ENCODE results near the gene PDK1.

PDK1 gene

DNA sequence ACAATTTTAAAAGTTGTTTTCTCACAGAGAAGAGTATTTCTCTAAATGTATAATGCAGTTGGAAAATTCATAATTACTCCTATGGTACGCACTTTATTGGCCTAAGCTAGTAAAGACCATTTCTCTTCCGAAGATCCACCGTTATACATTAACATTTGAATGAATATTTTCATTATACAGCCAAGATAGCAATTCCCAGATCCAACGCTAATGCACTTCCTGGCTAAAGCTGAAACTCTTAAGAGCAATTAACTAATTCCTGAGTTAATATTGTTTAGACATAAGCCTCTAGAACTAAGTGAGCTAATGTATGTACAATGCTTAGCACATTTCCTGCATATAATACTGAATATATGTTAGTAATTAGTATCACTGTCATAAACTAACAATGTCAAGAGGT, 56.2 kb downstream of the PDK1 start:
- TF ChIP-seq, protein P1, sequence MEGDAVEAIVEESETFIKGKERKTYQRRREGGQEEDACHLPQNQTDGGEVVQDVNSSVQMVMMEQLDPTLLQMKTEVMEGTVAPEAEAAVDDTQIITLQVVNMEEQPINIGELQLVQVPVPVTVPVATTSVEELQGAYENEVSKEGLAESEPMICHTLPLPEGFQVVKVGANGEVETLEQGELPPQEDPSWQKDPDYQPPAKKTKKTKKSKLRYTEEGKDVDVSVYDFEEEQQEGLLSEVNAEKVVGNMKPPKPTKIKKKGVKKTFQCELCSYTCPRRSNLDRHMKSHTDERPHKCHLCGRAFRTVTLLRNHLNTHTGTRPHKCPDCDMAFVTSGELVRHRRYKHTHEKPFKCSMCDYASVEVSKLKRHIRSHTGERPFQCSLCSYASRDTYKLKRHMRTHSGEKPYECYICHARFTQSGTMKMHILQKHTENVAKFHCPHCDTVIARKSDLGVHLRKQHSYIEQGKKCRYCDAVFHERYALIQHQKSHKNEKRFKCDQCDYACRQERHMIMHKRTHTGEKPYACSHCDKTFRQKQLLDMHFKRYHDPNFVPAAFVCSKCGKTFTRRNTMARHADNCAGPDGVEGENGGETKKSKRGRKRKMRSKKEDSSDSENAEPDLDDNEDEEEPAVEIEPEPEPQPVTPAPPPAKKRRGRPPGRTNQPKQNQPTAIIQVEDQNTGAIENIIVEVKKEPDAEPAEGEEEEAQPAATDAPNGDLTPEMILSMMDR (IDR thresholded peaks at IDR 0.05; ENCODE audit: insufficient read depth, low read depth, low read length, missing control alignments), result no peak
- H3K4me3 ChIP-seq (ENCODE audit: low read depth, low read length), result no peak overlapping the region
- DNase-seq (ENCODE audit: low read depth), result no peak

DNA sequence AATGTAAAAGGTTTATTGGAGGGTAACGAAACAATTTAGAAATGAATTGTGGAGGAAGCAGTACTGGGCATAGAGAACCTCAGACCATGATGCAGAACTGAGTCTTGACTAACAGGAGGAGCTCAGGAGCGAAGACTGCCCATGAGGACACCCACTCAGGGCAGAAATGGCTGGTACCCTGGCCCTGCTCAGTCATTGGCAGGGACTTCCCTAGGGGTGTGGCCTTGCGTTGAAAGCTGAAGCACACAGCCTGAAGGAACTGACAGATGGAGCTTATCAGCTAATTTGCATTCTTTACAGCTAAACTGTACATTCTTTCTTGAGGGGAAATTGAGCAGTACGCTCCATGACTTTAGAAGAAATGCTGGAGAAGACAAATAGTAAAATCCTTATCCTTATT, 57.1 kb downstream of the PDK1 start:
- no peak for DNase-seq (ENCODE audit: low read depth)
- no peak overlapping the region for H3K4me3 ChIP-seq (ENCODE audit: low read depth, low read length)
- TF ChIP-seq, protein P1 (IDR thresholded peaks at IDR 0.05; ENCODE audit: insufficient read depth, low read depth, low read length, missing control alignments), result no peak

DNA sequence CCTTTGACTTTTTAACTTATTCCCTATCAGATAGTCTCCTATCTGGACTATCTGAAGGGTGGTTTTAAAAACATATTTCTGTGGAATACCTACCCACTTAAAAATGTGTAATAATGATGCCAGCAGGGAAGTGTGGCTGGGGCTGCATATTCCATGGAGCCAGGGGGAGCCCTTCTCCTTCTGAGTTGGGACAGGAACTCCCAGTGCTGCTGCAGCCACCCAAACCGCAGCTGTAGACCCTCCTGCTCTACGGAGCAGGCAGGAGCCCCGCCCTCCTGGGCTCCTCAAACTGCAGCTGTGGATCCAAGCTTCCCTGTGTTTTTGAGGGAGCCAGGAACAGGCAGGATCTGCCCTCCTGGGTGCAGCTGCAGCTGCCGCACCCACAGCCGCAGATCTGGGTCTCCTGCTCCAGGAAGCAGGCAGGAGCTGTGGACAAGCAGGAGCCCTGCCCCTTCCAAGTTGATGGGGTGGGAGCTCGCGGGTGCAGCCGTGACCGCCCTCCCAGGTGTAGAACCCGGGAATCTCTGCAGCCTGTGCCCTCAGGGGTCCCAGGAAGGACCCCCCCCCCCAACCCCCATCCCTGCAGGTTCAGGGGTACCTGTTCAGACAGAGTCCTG, 57.8 kb downstream of the PDK1 start:
- DNase-seq (ENCODE audit: low read depth), result no peak
- TF ChIP-seq, protein P1 (IDR thresholded peaks at IDR 0.05; ENCODE audit: insufficient read depth, low read depth, low read length, missing control alignments), result no peak
- no peak overlapping the region for H3K4me3 ChIP-seq (ENCODE audit: low read depth, low read length)

DNA sequence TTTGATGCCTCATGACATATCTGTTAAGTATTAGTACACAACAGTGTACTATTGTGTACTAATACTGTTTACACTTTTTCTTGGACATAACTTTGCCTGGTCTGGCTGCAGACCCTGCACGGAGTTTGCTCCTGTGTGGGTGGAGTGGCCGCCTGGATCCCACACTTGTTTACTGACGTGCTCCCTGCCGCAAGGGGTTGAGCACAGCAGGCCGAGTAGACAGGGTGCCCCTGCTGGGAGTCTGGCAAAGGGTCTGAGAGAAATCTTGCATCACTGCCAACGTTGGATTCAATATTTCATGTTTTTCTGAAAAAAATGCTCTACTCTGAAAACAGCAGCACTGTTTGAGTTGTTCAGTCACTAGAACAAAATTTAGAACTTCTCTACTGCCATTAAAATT, 59.0 kb downstream of the PDK1 start:
- TF ChIP-seq, protein P1 (IDR thresholded peaks at IDR 0.05; ENCODE audit: insufficient read depth, low read depth, low read length, missing control alignments), result no peak
- no peak for DNase-seq (ENCODE audit: low read depth)
- H3K4me3 ChIP-seq (ENCODE audit: low read depth, low read length), result no peak overlapping the region

DNA sequence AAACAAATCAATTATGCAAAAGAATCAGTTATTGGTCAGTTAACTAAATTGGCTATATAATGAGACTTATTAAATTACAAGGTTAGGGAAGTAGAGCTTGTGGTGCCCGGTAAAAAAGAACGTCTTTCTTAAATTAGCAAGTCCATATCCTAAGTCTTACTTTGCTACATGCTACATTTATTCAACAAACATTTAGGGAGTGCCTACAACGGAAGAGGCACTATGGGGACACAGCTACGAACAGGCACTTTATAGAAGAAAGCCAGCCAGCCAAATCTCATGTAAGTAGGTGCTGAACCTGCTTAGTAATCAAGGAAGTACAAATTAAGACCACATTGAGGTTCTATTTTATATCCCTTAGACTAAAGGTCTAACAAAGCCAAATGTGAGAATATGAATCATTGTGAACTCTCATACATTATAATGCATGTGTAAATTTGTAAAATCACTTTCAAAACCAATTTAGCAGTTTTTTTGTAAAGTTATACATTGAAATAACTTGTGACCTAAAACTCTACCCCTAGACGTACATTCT, 59.9 kb downstream of the PDK1 start:
- no peak for DNase-seq (ENCODE audit: low read depth)
- TF ChIP-seq, protein P1 (IDR thresholded peaks at IDR 0.05; ENCODE audit: insufficient read depth, low read depth, low read length, missing control alignments), result no peak

DNA sequence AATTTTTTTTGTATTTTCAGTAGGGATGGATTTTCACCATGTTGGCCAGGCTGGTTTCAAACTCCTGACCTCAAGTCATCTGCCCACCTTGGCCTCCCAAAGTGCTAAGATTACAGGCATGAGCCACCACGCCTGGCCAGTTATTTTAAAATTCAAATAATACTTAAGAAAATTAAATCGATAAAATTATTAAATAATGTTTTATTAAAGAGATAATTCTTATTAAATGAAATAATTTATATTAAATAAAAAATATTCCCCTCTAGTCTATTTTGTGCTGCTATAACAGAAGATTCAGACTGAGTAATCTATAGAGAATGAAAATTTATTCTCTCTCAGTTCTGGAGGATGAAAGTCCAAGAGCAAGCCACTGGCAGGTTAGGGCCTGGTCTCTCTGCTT, 61.2 kb downstream of the PDK1 start:
- H3K4me3 ChIP-seq (ENCODE audit: low read depth, low read length), result no peak overlapping the region
- TF ChIP-seq, protein P1 (IDR thresholded peaks at IDR 0.05; ENCODE audit: insufficient read depth, low read depth, low read length, missing control alignments), result no peak
- no peak for DNase-seq (ENCODE audit: low read depth)

More for the DNA sequence above, 59.9 kb downstream of the PDK1 start:
- no peak overlapping the region for H3K4me3 ChIP-seq (ENCODE audit: low read depth, low read length)
